ENCODE results near the gene TRIM62. TPM values are rescaled to one million over a fixed set of nuclear protein-coding genes. Genes with fewer than 3 reads are reported as not detected.

TRIM62 gene
- total RNA-seq, 4 donors from 2014 or later, result 6.0 to 9.9 (median 6.9) TPM

DNA sequence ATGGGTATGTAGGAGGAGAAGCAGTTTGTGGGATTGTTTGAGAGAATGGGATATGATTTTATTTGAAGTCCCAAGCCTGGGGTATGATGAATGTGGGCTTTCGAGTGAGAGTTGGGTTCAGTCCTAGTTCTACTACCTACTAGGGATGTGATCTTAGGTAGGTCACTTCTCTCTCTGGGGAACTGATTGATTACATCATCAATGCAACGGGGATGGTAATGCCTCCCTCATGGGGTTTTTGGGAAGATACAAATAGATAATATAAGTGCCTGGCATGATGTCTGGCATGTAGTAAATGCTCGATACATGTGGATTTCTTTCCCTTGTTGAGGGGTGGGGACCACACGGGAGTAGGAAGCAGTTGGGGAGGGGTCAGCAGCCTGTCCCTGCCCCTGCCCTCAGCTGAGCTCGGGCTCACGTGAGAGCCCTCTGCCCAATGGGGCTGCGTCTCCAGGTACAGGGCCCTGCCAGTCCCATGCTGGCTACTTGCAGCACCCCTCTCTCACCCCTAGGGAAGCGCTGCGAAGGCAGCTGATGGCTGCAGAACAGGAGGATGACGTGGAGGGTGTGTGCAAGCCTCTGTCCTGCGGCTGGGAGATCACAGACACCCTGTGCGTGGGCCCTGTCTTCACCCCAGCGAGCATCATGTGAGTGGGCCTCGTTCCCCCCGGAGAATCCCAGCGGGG lies 62.2 kb downstream of the TRIM62 start:
- H3K4me1 ChIP-seq, result no peaks in the 10 kb centered on the region
- no peak overlapping the region for H3K4me3 ChIP-seq (replicated peaks in 1 of 3)
- 52 to 64% methylated on average over 13 to 16 of the region's 16 CpGs for WGBS, 2 donors
- H3K9me3 ChIP-seq, result no peaks in the 10 kb centered on the region
- TF ChIP-seq, protein P1, sequence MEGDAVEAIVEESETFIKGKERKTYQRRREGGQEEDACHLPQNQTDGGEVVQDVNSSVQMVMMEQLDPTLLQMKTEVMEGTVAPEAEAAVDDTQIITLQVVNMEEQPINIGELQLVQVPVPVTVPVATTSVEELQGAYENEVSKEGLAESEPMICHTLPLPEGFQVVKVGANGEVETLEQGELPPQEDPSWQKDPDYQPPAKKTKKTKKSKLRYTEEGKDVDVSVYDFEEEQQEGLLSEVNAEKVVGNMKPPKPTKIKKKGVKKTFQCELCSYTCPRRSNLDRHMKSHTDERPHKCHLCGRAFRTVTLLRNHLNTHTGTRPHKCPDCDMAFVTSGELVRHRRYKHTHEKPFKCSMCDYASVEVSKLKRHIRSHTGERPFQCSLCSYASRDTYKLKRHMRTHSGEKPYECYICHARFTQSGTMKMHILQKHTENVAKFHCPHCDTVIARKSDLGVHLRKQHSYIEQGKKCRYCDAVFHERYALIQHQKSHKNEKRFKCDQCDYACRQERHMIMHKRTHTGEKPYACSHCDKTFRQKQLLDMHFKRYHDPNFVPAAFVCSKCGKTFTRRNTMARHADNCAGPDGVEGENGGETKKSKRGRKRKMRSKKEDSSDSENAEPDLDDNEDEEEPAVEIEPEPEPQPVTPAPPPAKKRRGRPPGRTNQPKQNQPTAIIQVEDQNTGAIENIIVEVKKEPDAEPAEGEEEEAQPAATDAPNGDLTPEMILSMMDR (IDR thresholded peaks at IDR 0.05), result no peak
- TF ChIP-seq POLR2A (IDR thresholded peaks at IDR 0.05), result no peak
- H3K36me3 ChIP-seq, result no peaks in the 10 kb centered on the region
- no peaks in the 10 kb centered on the region for H3K27me3 ChIP-seq
- no peak for DNase-seq
- no peak overlapping the region for H3K27ac ChIP-seq
- intact Hi-C loops (cut with DNase I), result no loop called here

DNA sequence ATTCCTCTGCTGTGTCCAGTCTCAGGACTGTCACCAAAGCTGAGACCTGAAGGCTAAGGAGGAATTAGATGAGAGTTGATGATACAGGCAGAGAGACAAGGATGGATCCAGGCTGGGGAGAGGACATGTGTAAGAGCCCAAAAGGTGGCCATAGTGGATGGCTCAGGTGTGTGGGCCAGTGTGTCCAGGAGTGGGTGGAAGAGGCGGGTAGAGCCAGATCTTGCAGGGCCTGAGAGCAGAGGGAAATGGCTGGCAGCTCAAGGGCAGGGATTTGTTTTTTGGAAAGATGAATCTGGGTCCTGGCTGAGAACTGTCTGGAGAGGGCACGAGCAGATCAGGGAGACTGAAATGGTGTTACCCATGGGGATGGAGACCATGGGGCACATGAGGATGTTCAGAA lies 62.8 kb downstream of the TRIM62 start:
- WGBS, 2 donors, result 82 to 83% methylated on average over 2 of the region's 2 CpGs
- Histone ChIP-seq H3K4me1 (no peaks in the 10 kb centered on the region), H3K36me3 (no peaks in the 10 kb centered on the region), H3K4me3 (replicated peaks in 1 of 3) (no peak overlapping the region), H3K27ac (no peak overlapping the region), H3K9me3 (no peaks in the 10 kb centered on the region), H3K27me3 (no peaks in the 10 kb centered on the region)
- DNase-seq, result no peak
- TF ChIP-seq, protein P1 (IDR thresholded peaks at IDR 0.05), result no peak
- no peak for TF ChIP-seq POLR2A (IDR thresholded peaks at IDR 0.05)
- intact Hi-C loops (cut with DNase I), result no loop called here

DNA sequence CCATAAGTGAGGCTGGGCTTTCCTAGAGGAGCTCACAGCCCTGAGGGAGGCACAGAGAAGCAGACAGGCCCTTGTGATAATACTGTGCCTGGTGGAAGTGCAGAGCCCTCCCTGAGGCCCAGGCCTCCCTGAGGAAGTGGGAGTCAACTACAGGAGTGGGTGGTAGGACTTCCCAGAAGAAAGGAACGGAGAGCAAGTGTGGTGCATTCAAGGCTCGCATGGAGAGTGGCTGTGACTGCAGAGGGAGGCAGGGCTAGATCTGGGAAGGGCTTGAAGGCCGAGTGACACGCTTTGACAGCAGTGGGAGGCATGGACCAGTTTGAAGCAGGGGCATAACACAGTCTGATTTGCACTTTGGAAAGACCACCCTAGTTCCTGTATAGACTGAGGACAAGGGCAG lies 63.6 kb downstream of the TRIM62 start:
- H3K27me3 ChIP-seq, result no peaks in the 10 kb centered on the region
- TF ChIP-seq, protein P1 (IDR thresholded peaks at IDR 0.05), result no peak
- no peak for TF ChIP-seq POLR2A (IDR thresholded peaks at IDR 0.05)
- intact Hi-C loops (cut with DNase I), result no loop called here
- WGBS, 2 donors, result 78 to 83% methylated on average over 4 of the region's 4 CpGs
- no peak overlapping the region for H3K27ac ChIP-seq
- no peak for DNase-seq
- H3K4me1 ChIP-seq, result no peaks in the 10 kb centered on the region
- no peak overlapping the region for H3K4me3 ChIP-seq (replicated peaks in 1 of 3)
- no peaks in the 10 kb centered on the region for H3K9me3 ChIP-seq
- no peaks in the 10 kb centered on the region for H3K36me3 ChIP-seq

DNA sequence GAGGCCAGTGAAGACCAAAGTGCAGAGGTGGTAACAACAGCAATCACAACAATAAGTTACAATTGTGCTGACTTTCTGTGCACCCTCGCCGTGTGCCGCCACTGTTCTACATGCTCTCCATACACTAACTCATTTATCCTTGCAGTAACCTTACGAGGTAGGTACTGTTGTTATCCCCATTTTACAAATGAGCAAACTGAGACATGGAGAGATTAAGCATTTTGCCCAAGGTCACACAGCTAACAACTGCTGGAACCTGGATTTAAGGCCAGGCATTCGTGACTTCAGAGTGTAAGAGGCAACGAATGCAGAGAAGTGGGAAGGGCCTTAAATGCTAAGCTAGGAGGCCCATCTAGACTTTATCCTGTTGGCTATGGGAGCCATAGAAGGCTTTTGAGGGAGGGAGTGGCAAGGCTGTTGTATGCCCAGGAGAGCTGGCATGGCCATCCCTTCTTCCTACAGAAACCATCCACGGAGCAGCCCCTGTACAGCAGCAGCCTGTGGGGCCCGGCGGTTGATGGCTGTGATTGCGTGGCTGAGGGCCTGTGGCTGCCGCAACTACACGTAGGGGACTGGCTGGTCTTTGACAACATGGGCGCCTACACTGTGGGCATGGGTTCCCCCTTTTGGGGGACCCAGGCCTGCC lies 64.3 kb downstream of the TRIM62 start:
- TF ChIP-seq POLR2A (IDR thresholded peaks at IDR 0.05), result no peak
- TF ChIP-seq, protein P1 (IDR thresholded peaks at IDR 0.05), result no peak
- Histone ChIP-seq H3K9me3 (no peaks in the 10 kb centered on the region), H3K36me3 (no peaks in the 10 kb centered on the region), H3K4me3 (replicated peaks in 1 of 3) (no peak overlapping the region), H3K4me1 (no peaks in the 10 kb centered on the region), H3K27me3 (no peaks in the 10 kb centered on the region), H3K27ac (no peak overlapping the region)
- intact Hi-C loops (cut with DNase I), result no loop called here
- WGBS, 2 donors, result 92 to 96% methylated on average over 11 to 12 of the region's 13 CpGs
- DNase-seq, result no peak

DNA sequence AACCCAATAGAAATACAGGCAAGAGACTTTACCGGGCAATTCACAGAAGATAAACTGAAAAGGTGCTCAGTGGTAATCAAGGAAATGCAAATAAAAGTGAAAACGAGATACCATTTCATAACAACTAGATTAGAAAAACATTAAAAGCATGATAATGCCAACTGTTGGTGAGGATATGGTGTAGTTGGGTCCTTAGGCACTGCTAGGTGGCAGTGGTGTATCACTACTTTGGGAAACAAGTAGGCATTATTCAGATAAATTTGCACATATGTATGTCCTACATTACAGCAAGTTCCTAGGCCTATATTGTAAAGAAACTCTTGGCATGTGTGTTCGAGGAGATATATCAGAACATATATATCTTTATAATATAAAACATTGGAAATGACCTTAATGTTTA lies 69.9 kb downstream of the TRIM62 start:
- no peak for DNase-seq
- Histone ChIP-seq H3K27ac (no peak overlapping the region), H3K9me3 (no peaks in the 10 kb centered on the region), H3K36me3 (no peaks in the 10 kb centered on the region), H3K27me3 (no peaks in the 10 kb centered on the region), H3K4me3 (replicated peaks in 1 of 3) (no peak overlapping the region), H3K4me1 (no peaks in the 10 kb centered on the region)
- TF ChIP-seq, protein P1 (IDR thresholded peaks at IDR 0.05), result no peak
- TF ChIP-seq POLR2A (IDR thresholded peaks at IDR 0.05), result no peak
- WGBS, 2 donors, result 58 to 64% methylated on average over 3 of the region's 3 CpGs
- intact Hi-C loops (cut with DNase I), result no loop called here
